Lower leg skin (tissue), 4 donors: ENCODE data around the gene OR5D16. TPM values are rescaled to one million over a fixed set of nuclear protein-coding genes. Genes with fewer than 3 reads are reported as not detected.
"Not testable (repeated sequence)": the region's sequence is repeated elsewhere in the genome, so short reads cannot be mapped to it uniquely, and the experiment has no call there.

Experiments
- DNase-seq, 2 donors: peaks; one replicate each; pipeline ENCODE4 v3.0.0-alpha.2; 2019; ENCODE audit warnings: low spot score in 2 of 2
- H3K4me3 ChIP-seq: fragments of 200-600 bp; sonication (generic); 2 replicates; pipeline ENCODE4 v1.5.1; 2017; ENCODE audit warnings: mild to moderate bottlenecking, low read depth; ENCODE audit not compliant: poor library complexity, severe bottlenecking
- POLR2A ChIP-seq, 2 donors: fragments of 450-650 bp; IDR thresholded peaks; one replicate each; pipeline ENCODE4 v1.6.1; 2016 to 2017; ENCODE audit warnings: antibody characterized with exemption in 2 of 2, mild to moderate bottlenecking in 1 of 2, moderate library complexity in 1 of 2
- WGBS, 2 donors: methylation state at CpG; one replicate each; pipeline ENCODE4 v1.1.5; 2018; 5-methylcytosine and 5-hydroxymethylcytosine counted together
- intact Hi-C: fragments of 100-400 bp; cut with DNase I; formaldehyde crosslinking; loops from one replicate; pipeline ENCODE4 v1.15.0; 2023; ENCODE audit warnings: low total_unique reads
- total RNA-seq, 4 donors: library from RNA; depleted of rRNA; stranded (reverse); fragments of >200 nt; gene quantifications; one replicate each; pipeline ENCODE4 v1.1.0, GENCODE V29; 2016
- TF ChIP-seq, protein P1 (sequence below), 3 donors: fragments of 450-650 bp; IDR thresholded peaks; one replicate each; pipeline ENCODE4 v1.5.1; 2016; ENCODE audit warnings: antibody characterized with exemption in 3 of 3, mild to moderate bottlenecking in 3 of 3, moderate library complexity in 2 of 3

The OR5D16 gene
- total RNA-seq, 4 donors from 2014 or later: not detected

DNA sequence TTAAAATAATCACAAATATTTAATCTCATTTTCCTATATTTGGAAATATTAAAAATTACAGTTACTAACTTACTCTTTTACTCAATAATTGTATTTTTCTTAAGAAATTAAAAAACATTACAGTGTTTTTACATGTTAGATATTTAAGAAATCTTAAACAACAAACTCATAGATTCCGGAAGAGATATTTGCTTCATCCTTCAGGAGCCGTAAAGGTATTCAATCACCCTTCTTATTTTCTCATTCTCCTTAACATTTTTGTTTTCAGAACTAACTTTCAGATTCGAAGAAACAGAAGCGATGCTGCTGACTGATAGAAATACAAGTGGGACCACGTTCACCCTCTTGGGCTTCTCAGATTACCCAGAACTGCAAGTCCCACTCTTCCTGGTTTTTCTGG, 19.2 kb upstream of the OR5D16 start, which contains the start of gene OR5D18:
Gene OR5D18, plus strand, starts transcription at position 301 of the 400 bp plus-strand sequence. Its CDS starts 0 bp downstream, at position 301.
- DNase-seq: no peak
- 76 to 85% methylated on average over 5 of the region's 5 CpGs for WGBS, 2 donors
- intact Hi-C loops: no loop called here
- TF ChIP-seq, protein P1, sequence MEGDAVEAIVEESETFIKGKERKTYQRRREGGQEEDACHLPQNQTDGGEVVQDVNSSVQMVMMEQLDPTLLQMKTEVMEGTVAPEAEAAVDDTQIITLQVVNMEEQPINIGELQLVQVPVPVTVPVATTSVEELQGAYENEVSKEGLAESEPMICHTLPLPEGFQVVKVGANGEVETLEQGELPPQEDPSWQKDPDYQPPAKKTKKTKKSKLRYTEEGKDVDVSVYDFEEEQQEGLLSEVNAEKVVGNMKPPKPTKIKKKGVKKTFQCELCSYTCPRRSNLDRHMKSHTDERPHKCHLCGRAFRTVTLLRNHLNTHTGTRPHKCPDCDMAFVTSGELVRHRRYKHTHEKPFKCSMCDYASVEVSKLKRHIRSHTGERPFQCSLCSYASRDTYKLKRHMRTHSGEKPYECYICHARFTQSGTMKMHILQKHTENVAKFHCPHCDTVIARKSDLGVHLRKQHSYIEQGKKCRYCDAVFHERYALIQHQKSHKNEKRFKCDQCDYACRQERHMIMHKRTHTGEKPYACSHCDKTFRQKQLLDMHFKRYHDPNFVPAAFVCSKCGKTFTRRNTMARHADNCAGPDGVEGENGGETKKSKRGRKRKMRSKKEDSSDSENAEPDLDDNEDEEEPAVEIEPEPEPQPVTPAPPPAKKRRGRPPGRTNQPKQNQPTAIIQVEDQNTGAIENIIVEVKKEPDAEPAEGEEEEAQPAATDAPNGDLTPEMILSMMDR (IDR thresholded peaks at IDR 0.05): no peak
- no peak for TF ChIP-seq POLR2A (IDR thresholded peaks at IDR 0.05)
- no peak within 1 kb of the TSS for H3K4me3 ChIP-seq

DNA sequence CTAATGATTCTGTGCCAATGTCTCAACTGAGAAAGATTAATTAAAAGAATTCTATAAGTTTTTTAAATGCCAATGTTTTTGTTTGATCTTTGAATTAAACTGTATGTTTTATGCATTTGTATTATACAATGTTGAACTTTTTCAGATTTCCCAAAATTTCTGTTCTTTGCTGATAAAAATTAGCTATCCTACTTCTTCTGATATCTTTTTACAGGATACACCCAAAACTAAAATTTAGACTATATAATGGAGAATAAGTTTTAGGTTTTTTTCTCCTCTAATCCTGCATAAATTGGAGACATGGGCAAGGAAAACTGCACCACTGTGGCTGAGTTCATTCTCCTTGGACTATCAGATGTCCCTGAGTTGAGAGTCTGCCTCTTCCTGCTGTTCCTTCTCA, 11.6 kb upstream of the OR5D16 start, which contains the start of gene OR5L2:
Gene OR5L2, plus strand, starts transcription at position 301 of the 400 bp plus-strand sequence. Its CDS starts 0 bp downstream, at position 301.
- intact Hi-C loops: no loop called here
- TF ChIP-seq POLR2A (IDR thresholded peaks at IDR 0.05): no peak
- TF ChIP-seq, protein P1 (IDR thresholded peaks at IDR 0.05): no peak
- no peak for DNase-seq
- H3K4me3 ChIP-seq: no peak within 1 kb of the TSS

DNA sequence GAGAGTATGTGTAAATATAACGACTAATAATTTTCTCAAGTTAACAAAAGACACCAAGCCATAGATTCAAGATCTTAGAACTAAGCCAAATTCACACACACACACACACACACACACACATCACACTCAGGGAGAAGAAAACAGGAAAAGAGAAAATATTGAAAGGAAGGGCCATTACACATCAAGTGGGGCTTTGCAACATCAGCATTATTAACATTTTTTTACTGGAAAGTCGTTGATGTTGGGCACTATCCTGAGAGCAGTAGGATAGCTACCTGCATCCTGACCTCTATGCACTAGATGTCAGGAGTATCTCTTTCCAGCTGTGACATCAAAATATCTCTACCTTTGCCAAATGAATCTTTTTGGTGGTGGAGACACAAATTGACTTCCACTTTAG, 8.9 kb downstream of the OR5D16 start:
- intact Hi-C loops: no loop called here
- WGBS, 2 donors: 35 to 47% methylated on average over 2 of the region's 2 CpGs
- DNase-seq: no peak
- TF ChIP-seq, protein P1 (IDR thresholded peaks at IDR 0.05): no peak
- no peak for TF ChIP-seq POLR2A (IDR thresholded peaks at IDR 0.05)
- H3K4me3 ChIP-seq: no peak overlapping the region

DNA sequence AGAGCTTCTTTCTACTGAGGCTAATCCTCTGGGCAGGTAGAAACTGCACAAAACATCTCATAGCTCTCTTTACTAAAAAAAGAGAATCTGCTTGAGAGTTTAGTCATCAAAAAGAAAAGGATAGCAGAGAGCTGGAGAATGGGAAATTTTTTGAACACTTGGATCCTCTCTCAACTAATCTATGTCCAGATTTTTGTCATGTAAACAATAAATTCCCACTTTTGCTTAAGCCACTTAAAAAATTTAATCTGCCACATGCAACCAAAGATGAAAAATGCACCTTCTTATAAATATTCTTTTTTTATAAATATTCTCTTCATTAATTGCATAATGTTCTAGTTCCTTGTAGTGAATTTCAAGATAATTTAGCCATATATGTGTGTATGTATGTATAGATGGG, 10.5 kb downstream of the OR5D16 start:
- TF ChIP-seq, protein P1 (IDR thresholded peaks at IDR 0.05): no peak
- no peak for TF ChIP-seq POLR2A (IDR thresholded peaks at IDR 0.05)
- intact Hi-C loops: no loop called here
- DNase-seq: no peak
- no peak overlapping the region for H3K4me3 ChIP-seq

DNA sequence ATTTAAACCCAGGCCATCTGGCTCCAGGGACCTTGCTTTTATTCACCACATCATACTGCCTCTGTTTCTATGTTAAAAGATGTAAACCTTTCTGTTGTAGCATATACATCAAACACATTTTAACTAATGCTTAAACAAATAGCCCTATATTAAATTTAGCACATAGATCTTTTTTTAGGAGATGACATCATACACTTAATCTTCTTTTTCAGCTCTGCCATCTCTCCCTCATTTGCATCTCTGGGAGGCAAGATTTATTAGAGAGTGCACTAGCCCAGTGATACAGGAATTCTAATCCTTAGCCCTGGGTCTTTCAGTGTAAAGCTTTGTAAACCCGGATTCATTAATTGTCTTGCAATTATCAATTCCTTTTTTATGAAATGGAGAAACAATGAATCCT, 13.6 kb downstream of the OR5D16 start:
- no peak overlapping the region for H3K4me3 ChIP-seq
- DNase-seq: no peak
- intact Hi-C loops: no loop called here
- 79 to 87% methylated on average over 1 of the region's 1 CpG for WGBS, 2 donors
- TF ChIP-seq, protein P1 (IDR thresholded peaks at IDR 0.05): no peak
- TF ChIP-seq POLR2A (IDR thresholded peaks at IDR 0.05): no peak

DNA sequence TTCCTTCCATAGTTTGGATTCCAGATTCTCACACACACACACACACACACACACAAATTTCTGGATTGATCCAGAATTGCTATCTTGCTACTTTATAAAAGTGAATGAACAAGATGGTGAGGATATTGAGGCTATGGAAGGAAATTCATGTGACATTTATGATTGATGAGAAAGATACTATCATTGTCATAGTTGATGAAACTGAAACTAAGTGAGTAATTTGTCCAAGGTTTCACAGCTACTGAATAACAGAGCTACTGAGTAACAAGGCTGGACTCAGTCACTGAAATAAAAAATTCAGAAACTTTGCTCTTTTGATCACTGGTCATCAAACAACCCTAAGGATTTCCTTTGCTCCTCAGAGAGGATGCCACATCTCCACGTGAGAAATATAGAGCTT, 16.2 kb downstream of the OR5D16 start:
- intact Hi-C loops: no loop called here
- TF ChIP-seq POLR2A (IDR thresholded peaks at IDR 0.05): no peak
- TF ChIP-seq, protein P1 (IDR thresholded peaks at IDR 0.05): no peak
- no peak for DNase-seq
- WGBS, 2 donors: 28 to 32% methylated on average over 1 of the region's 1 CpG
- H3K4me3 ChIP-seq: no peak overlapping the region

DNA sequence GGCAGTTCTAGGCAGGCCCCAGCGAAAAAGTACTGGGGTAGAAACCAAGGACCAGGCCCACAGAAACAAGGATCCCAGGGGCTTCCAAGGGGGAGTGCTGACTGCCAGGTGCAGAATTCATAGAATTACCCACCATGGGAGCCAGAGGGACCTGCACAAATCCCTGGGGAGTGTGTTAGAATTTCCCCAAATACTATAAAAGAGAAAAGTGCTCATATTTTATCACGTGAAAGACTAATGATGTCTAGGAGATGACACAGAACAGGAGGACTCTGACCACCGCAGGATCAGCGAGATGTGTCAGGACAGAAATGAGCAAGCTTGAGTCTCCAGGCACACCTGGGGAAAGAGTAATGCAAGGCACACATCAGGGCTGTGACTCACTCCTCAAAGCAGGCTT, 28.8 kb downstream of the OR5D16 start:
- DNase-seq, H3K4me3 ChIP-seq, intact Hi-C loops: not testable (repeated sequence)
- 85 to 86% methylated on average over 4 of the region's 4 CpGs for WGBS, 2 donors

DNA sequence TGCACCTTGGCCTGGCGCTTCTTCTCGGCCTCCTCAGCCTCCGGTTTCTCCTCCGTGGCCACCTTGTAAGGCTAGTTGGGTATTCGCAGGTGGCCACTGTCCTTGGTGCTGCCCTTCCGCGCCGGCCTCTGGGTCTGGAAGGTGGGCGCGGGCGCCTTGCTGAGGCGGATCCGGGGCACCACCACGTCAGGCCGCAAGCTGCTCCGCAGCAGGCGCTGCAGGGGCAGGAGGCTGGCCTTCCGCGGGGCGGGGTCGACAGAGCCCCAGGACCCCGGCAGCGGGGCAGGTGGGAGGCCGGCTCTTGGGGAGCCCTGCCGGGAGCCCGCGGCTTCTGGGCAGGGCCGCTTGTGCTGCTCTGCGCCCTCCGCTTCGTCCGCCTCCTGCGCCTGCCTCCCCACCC, 34.2 kb downstream of the OR5D16 start:
- 24 to 29% methylated on average over 14 to 18 of the region's 33 CpGs for WGBS, 2 donors
- intact Hi-C loops, DNase-seq, H3K4me3 ChIP-seq: not testable (repeated sequence)

DNA sequence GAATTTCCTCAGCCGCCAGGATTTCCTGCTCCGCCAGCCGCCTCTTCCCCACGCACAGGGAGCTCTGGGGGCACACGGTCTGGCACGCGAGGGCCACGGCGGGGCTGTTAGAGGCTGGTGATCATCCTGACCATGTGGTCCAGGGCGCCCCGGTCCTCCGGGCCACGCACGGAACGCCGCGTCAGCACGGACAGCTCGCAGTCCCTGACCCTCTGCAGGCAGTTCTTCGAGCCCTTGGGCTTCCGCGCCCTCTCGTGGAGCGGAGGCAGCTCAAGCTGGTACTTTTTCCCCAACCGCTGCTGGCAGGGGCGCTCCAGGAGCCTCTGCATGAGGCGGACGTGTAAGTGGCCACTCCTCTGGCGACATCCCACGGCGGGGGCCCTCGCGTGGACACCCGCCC, 34.6 kb downstream of the OR5D16 start:
- WGBS, 2 donors: 40 to 55% methylated on average over 26 to 28 of the region's 34 CpGs
- intact Hi-C loops, DNase-seq, H3K4me3 ChIP-seq: not testable (repeated sequence)
